Keratinocyte (primary cell): ENCODE measurements around the gene FHIT.

Experiments
- EZH2 ChIP-seq: IDR thresholded peaks from one replicate; pipeline ENCODE4 v1.6.1; 2012; ENCODE audit warnings: inconsistent platforms, mild to moderate bottlenecking, low read length, moderate library complexity
- TF ChIP-seq, protein P1 (sequence below), 3 experiments: IDR thresholded peaks in 1 of 3; conservative IDR thresholded peaks in 1 of 3; optimal IDR thresholded peaks in 1 of 3; 2 replicates in 2 of 3; 3 replicates in 1 of 3; pipeline versions ENCODE3 to v1.5.1; 2011; ENCODE audit warnings: low read length in 3 of 3, mild to moderate bottlenecking in 3 of 3, moderate library complexity in 2 of 3, control low read depth in 1 of 3, inconsistent platforms in 1 of 3; ENCODE audit not compliant: insufficient read depth in 2 of 3; ENCODE audit errors: extremely low read depth in 1 of 3

DNA sequence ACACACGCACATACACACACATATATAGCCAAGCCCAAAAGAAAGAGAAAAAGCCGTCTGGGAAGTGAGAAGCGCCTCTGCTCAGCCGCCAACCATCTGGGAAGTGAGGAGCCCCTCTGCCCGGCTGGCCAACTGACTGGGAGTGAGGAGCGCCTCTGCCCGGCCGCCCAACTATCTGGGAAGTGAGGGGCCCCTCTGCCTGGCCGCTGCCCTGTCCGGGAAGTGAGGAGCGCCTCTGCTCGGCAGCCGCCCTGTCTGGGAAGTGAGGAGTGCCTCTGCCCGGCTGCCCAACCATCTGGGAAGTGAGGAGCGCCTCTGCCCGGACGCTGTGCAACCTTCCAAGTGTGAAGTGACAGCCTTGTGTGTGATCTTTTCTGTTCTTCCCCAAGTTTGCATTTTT lies 49.2 kb downstream of the FHIT start:
- TF ChIP-seq, protein P1, sequence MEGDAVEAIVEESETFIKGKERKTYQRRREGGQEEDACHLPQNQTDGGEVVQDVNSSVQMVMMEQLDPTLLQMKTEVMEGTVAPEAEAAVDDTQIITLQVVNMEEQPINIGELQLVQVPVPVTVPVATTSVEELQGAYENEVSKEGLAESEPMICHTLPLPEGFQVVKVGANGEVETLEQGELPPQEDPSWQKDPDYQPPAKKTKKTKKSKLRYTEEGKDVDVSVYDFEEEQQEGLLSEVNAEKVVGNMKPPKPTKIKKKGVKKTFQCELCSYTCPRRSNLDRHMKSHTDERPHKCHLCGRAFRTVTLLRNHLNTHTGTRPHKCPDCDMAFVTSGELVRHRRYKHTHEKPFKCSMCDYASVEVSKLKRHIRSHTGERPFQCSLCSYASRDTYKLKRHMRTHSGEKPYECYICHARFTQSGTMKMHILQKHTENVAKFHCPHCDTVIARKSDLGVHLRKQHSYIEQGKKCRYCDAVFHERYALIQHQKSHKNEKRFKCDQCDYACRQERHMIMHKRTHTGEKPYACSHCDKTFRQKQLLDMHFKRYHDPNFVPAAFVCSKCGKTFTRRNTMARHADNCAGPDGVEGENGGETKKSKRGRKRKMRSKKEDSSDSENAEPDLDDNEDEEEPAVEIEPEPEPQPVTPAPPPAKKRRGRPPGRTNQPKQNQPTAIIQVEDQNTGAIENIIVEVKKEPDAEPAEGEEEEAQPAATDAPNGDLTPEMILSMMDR (optimal IDR thresholded peaks at IDR 0.05 in 1 of 3, IDR thresholded peaks at IDR 0.05 in 1 of 3, conservative IDR thresholded peaks at IDR 0.05 in 1 of 3; ENCODE audit: extremely low read depth in 1 of 3, insufficient read depth in 2 of 3, low read length in 3 of 3) = no peak
- TF ChIP-seq EZH2 = no peak
